NB4 (cell line): Measurements from ENCODE around the gene NACC2.

Experiments
- TF ChIP-seq, protein P1 (sequence below): IDR thresholded peaks from one replicate; pipeline ENCODE4 v1.5.1; 2012; ENCODE audit warnings: low read depth, low read length
- TF ChIP-seq, protein P2 (sequence below): IDR thresholded peaks from 2 replicates; pipeline ENCODE4 v1.6.1; 2011; ENCODE audit warnings: low read depth, low read length

DNA sequence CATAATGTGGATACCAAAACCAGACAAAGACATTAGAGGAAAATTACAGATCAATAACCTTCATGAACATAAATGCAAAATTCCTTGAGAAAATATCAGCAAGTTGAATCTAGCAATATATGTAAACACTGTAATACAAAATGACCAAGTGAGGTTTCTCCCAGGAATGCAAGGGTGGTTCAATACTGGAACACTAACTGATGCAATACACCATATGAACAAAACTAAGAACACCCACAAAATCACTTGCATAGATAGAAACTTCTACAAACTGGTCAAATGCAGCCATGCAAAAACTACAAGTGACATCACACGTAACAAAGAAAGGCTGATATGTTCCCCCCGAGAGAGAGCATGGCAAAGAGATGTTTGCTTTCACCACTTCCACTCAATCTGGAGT is 55.6 kb downstream of the NACC2 start:
- TF ChIP-seq, protein P1, sequence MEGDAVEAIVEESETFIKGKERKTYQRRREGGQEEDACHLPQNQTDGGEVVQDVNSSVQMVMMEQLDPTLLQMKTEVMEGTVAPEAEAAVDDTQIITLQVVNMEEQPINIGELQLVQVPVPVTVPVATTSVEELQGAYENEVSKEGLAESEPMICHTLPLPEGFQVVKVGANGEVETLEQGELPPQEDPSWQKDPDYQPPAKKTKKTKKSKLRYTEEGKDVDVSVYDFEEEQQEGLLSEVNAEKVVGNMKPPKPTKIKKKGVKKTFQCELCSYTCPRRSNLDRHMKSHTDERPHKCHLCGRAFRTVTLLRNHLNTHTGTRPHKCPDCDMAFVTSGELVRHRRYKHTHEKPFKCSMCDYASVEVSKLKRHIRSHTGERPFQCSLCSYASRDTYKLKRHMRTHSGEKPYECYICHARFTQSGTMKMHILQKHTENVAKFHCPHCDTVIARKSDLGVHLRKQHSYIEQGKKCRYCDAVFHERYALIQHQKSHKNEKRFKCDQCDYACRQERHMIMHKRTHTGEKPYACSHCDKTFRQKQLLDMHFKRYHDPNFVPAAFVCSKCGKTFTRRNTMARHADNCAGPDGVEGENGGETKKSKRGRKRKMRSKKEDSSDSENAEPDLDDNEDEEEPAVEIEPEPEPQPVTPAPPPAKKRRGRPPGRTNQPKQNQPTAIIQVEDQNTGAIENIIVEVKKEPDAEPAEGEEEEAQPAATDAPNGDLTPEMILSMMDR = no peak
- TF ChIP-seq, protein P2, sequence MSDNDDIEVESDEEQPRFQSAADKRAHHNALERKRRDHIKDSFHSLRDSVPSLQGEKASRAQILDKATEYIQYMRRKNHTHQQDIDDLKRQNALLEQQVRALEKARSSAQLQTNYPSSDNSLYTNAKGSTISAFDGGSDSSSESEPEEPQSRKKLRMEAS = no peak
